ENCODE results near the gene RNH1. TPM values are rescaled to one million over a fixed set of nuclear protein-coding genes. Genes with fewer than 3 reads are reported as not detected.

The RNH1 gene
- total RNA-seq, 1 experiment from 2014 or later = 345 TPM

DNA sequence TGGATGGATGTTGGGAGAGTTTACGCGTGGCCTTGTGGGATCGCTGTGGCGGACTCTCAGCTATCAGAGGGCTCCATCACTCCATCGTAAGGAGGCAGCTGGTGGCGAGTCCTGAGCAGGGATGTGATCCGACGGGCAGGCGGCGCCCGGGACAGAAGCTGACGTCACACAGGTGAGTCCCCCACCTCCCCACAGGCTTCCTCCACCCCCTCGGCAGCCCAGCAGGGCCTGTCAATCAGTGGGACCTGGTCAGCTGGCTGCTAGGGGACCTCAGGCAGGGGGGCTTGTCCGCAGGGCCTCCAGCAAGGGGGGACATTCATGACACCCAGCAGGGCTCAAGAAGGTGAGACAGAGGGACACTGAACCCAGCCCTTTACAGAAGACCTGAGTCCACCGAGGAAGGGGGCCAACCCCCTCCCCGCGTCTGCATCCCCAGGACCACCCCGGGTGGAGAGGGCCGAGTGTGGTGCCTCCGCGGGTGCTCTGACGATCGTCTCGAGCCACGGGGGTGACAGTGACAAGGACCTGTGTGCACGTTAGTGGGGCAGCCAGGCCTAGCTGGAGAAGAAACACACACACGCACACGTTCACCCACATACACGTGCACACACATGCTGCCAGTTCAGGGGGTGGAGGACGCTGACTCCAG is 21.2 kb upstream of the RNH1 start:
- intact Hi-C loops (cut with micrococcal nuclease; ENCODE audit: unreplicated experiment) = no loop called here
- H3K4me3 ChIP-seq (ENCODE audit: low read depth in 2 of 2, low read length in 2 of 2) = no peak overlapping the region
- peaks cover 1% of the 10 kb centered on the region; the same call in 1 of the 2 replicates for H3K36me3 ChIP-seq (ENCODE audit: control insufficient read depth, insufficient read depth, low read length)
- BruUV-seq (replicated peaks) = no TSS peak
- ChIA-PET POLR2A (no interaction called here), CTCF (no interaction called here)
- TF ChIP-seq TCF7L2 (IDR thresholded peaks at IDR 0.05; ENCODE audit: low read depth, low read length) = no peak
- TF ChIP-seq POLR2AphosphoS5 (IDR thresholded peaks at IDR 0.05; ENCODE audit: low read depth, low read length) = no peak
- TF ChIP-seq REST (IDR thresholded peaks at IDR 0.05; ENCODE audit: insufficient read depth in 1 of 2, low read depth in 2 of 2, low read length in 1 of 2) = 0 out of 4 replicates have a peak, but pooled peaks of 1 of the 2 experiments have one; percentile 43
- no peak overlapping the region for H3K27ac ChIP-seq (ENCODE audit: low read length)
- peaks cover 3% of the 10 kb centered on the region; the same call in 1 of the 2 replicates for H3K4me1 ChIP-seq (ENCODE audit: control insufficient read depth, insufficient read depth, low read length)
- no peaks in the 10 kb centered on the region for H3K9me3 ChIP-seq (ENCODE audit: control insufficient read depth, insufficient read depth, low read depth, low read length)
- ATAC-seq (no peak), DNase-seq (ENCODE audit: low read depth, low spot score) (no peak)
- H3K27me3 ChIP-seq (ENCODE audit: control insufficient read depth, insufficient read depth, low read length) = no peaks in the 10 kb centered on the region
- in situ Hi-C loops (cut with HindIII; ENCODE audit: low pct_unique_long_range_greater_than_20kb, low sequenced_read_pairs) = no loop called here

DNA sequence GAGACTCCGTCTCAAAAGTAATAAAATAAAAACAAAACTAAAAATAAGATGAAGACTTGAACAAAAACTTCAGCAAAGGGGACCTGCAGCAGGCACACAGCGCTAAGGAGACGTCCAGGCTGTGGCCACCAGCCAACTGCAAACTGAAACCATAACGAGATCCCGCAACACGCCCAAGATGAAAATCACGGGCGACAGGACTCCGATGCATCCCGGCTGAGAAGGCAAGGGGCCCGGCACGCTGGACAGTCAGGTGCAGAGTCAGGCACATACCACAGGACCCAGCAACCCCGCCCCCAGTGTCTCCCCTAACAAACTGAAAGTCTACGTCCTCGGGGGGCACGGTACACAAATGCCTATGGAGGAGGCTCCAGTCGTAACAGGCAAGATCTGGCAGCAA is 19.1 kb upstream of the RNH1 start:
- Histone ChIP-seq H3K4me3 (ENCODE audit: low read depth in 2 of 2, low read length in 2 of 2) (no peak overlapping the region; a peak in 1 of 4 replicates), H3K9me3 (ENCODE audit: control insufficient read depth, insufficient read depth, low read depth, low read length) (no peaks in the 10 kb centered on the region), H3K4me1 (ENCODE audit: control insufficient read depth, insufficient read depth, low read length) (no peaks in the 10 kb centered on the region; the same call in 1 of the 2 replicates), H3K27ac (ENCODE audit: low read length) (no peak overlapping the region), H3K36me3 (ENCODE audit: control insufficient read depth, insufficient read depth, low read length) (no peaks in the 10 kb centered on the region), H3K27me3 (ENCODE audit: control insufficient read depth, insufficient read depth, low read length) (no peaks in the 10 kb centered on the region)
- ATAC-seq (no peak), DNase-seq (ENCODE audit: low read depth, low spot score) (no peak)
- no TSS peak for BruUV-seq (replicated peaks)
- intact Hi-C loops (cut with micrococcal nuclease; ENCODE audit: unreplicated experiment) = no loop called here
- POLR2A ChIA-PET = no interaction called here
- CTCF ChIA-PET = no interaction called here
- in situ Hi-C loops (cut with HindIII; ENCODE audit: low pct_unique_long_range_greater_than_20kb, low sequenced_read_pairs) = no loop called here
- no peak for TF ChIP-seq REST (IDR thresholded peaks at IDR 0.05; ENCODE audit: insufficient read depth in 1 of 2, low read depth in 2 of 2, low read length in 1 of 2)
- no peak for TF ChIP-seq CTCF (IDR thresholded peaks at IDR 0.05)
- no peak for TF ChIP-seq POLR2AphosphoS5 (IDR thresholded peaks at IDR 0.05; ENCODE audit: low read depth, low read length)

All from Panc1 (cell line).